OCI-LY1 (cell line): ENCODE measurements around the gene GALNT13.

Experiments used
- H2AFZ ChIP-seq: fragments of 200-600 bp; sonication (generic), shearing (Covaris generic); 2 replicates; pipeline ENCODE4 v1.6.0; 2014; ENCODE audit warnings: antibody characterized with exemption, mild to moderate bottlenecking, low read length
- H3F3A ChIP-seq: fragments of 200-600 bp; sonication (generic), shearing (Covaris generic); 2 replicates; pipeline ENCODE4 v1.6.0; 2014; ENCODE audit warnings: mild to moderate bottlenecking, antibody characterized with exemption, low read length, moderate library complexity; ENCODE audit not compliant: insufficient read depth
- H3K27ac ChIP-seq: fragments of 200-600 bp; sonication (generic); 2 replicates; pipeline ENCODE4 v1.5.1; 2014; ENCODE audit warnings: low read length, mixed run types, mild to moderate bottlenecking, low read depth; ENCODE audit not compliant: poor library complexity, severe bottlenecking
- H3K27me3 ChIP-seq: fragments of 200-600 bp; sonication (generic); 2 replicates; pipeline ENCODE4 v1.6.0; 2014; ENCODE audit warnings: antibody characterized with exemption, mild to moderate bottlenecking, low read length, moderate library complexity; ENCODE audit not compliant: insufficient read depth
- H3K36me3 ChIP-seq: fragments of 200-600 bp; sonication (generic); 2 replicates; pipeline ENCODE4 v1.6.1; 2014; ENCODE audit warnings: mild to moderate bottlenecking, antibody characterized with exemption, low read length, moderate library complexity, mixed read lengths; ENCODE audit not compliant: insufficient read depth
- H3K4me1 ChIP-seq: fragments of 200-600 bp; sonication (generic); 2 replicates; pipeline ENCODE4 v1.5.1; 2014; ENCODE audit warnings: mild to moderate bottlenecking, low read length, moderate library complexity; ENCODE audit not compliant: insufficient read depth, severe bottlenecking
- H3K4me2 ChIP-seq: fragments of 200-600 bp; sonication (generic), shearing (Covaris generic); 2 replicates; pipeline ENCODE4 v1.6.1; 2014; ENCODE audit warnings: low read length
- H3K4me3 ChIP-seq: fragments of 200-600 bp; sonication (generic); 2 replicates; pipeline ENCODE4 v1.5.1; 2014; ENCODE audit warnings: low read length, low read depth, mild to moderate bottlenecking, mixed read lengths; ENCODE audit not compliant: poor library complexity, severe bottlenecking
- H3K79me2 ChIP-seq: fragments of 200-600 bp; shearing (Covaris generic); 2 replicates; pipeline ENCODE4 v1.6.1; 2016; ENCODE audit warnings: mixed run types, low read length, mixed read lengths; ENCODE audit not compliant: insufficient read depth
- H3K9ac ChIP-seq: fragments of 200-600 bp; sonication (generic), shearing (Covaris generic); 2 replicates; pipeline ENCODE4 v1.6.1; 2014; ENCODE audit warnings: mild to moderate bottlenecking, low read length, mixed read lengths
- H3K9me2 ChIP-seq: fragments of 200-600 bp; sonication (generic), shearing (Covaris generic); 2 replicates; pipeline ENCODE4 v1.6.1; 2014; ENCODE audit warnings: low read depth, mild to moderate bottlenecking, low read length, mixed read lengths
- H3K9me3 ChIP-seq: fragments of 200-600 bp; shearing (Covaris generic); 2 replicates; pipeline ENCODE4 v1.6.1; 2014; ENCODE audit warnings: low read length, mixed read lengths
- H4K20me1 ChIP-seq: fragments of 200-600 bp; sonication (generic), shearing (Covaris generic); 2 replicates; pipeline ENCODE4 v1.6.0; 2016; ENCODE audit warnings: mild to moderate bottlenecking, low read length; ENCODE audit not compliant: insufficient read depth
- EZH2 ChIP-seq: fragments of 200-600 bp; sonication (generic), shearing (Covaris generic); IDR thresholded peaks from 2 replicates; pipeline ENCODE4 v1.8.0; 2017; ENCODE audit warnings: borderline replicate concordance, mixed run types, mild to moderate bottlenecking, antibody characterized with exemption, low read length, moderate library complexity, mixed read lengths
- TF ChIP-seq, protein P1 (sequence below): fragments of 200-600 bp; sonication (generic), shearing (Covaris generic); IDR thresholded peaks from 2 replicates; pipeline ENCODE4 v1.5.1; 2017; ENCODE audit warnings: mild to moderate bottlenecking, antibody characterized with exemption, low read length, moderate library complexity, mixed read lengths

GALNT13 gene

DNA sequence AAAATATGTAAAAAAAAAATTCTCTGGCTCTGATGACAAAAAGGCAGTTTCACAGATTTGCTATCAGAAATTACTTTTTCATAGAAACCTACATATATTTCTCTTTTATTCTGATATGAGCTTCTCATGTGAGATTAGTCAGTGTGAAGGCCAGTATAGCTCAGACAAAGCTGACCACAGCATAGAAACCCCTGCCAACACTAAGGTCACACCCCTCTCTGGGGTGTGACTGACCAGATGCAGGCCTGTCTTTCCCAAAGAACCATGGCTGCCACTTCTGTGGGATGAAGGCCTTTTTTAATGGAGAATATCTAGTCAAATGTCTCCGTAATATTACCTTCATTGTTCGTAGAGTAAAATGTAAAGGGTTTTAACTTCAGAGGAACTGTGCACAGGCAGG, 496.4 kb downstream of the GALNT13 start:
- no peaks in the 10 kb centered on the region for H3K79me2 ChIP-seq
- TF ChIP-seq, protein P1, sequence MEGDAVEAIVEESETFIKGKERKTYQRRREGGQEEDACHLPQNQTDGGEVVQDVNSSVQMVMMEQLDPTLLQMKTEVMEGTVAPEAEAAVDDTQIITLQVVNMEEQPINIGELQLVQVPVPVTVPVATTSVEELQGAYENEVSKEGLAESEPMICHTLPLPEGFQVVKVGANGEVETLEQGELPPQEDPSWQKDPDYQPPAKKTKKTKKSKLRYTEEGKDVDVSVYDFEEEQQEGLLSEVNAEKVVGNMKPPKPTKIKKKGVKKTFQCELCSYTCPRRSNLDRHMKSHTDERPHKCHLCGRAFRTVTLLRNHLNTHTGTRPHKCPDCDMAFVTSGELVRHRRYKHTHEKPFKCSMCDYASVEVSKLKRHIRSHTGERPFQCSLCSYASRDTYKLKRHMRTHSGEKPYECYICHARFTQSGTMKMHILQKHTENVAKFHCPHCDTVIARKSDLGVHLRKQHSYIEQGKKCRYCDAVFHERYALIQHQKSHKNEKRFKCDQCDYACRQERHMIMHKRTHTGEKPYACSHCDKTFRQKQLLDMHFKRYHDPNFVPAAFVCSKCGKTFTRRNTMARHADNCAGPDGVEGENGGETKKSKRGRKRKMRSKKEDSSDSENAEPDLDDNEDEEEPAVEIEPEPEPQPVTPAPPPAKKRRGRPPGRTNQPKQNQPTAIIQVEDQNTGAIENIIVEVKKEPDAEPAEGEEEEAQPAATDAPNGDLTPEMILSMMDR, result no peak
- no peak overlapping the region for H3K9ac ChIP-seq
- H3K36me3 ChIP-seq, result no peaks in the 10 kb centered on the region
- H4K20me1 ChIP-seq, result no peaks in the 10 kb centered on the region
- H2AFZ ChIP-seq, result no peak overlapping the region
- no peaks in the 10 kb centered on the region for H3K4me1 ChIP-seq
- no peaks in the 10 kb centered on the region for H3K9me3 ChIP-seq
- H3F3A ChIP-seq, result no peaks in the 10 kb centered on the region
- no peaks in the 10 kb centered on the region for H3K27me3 ChIP-seq
- H3K9me2 ChIP-seq, result no peaks in the 10 kb centered on the region
- no peak overlapping the region for H3K4me2 ChIP-seq
- H3K4me3 ChIP-seq, result no peak overlapping the region
- H3K27ac ChIP-seq, result no peak overlapping the region

DNA sequence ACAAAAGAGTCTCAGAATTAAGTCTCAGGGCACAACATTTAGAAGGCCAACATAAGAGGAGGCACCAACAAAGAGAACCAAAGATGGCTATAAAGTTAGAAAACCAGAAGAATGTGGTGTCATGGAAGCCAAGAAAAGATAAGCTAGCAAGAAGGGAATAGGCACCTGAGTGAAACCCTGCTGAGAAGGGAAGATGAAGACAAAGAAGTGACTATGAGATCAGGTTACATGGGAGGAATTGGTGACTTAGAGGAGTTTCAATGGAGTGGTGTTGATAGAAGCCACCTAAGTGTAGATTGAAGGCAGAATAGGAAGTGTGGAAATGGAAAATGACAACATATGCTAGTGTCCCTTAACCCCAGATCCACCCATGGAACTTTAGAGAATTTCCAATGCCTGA, 499.2 kb downstream of the GALNT13 start:
- Histone ChIP-seq H3K9ac (no peak overlapping the region), H4K20me1 (no peaks in the 10 kb centered on the region), H3F3A (no peaks in the 10 kb centered on the region), H3K27me3 (no peaks in the 10 kb centered on the region), H3K4me1 (no peaks in the 10 kb centered on the region), H3K27ac (no peak overlapping the region), H3K4me2 (no peak overlapping the region), H3K9me2 (no peaks in the 10 kb centered on the region), H3K9me3 (no peaks in the 10 kb centered on the region), H3K79me2 (no peaks in the 10 kb centered on the region), H3K4me3 (no peak overlapping the region), H2AFZ (no peak overlapping the region), H3K36me3 (no peaks in the 10 kb centered on the region)
- TF ChIP-seq, protein P1, result no peak
- no peak for TF ChIP-seq EZH2

DNA sequence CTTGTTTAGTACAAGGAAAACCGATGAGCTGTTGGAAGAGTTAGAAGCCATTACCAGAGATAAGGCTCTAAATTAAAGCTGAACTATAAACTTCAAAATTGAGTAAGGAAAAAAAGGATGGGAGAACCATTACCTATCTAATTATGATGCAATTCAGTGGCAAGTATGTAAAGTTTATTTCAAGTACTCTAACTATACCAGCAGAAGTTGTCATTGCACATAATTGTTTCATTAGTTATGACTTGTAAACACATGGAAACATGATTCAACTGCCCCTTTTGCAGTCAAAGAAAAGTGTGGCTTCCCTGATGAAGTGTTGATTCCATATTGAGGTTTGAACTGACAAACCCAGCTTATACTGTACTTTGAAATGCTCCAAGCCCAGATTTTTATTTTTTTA, 502.7 kb downstream of the GALNT13 start:
- H3K4me3 ChIP-seq, result no peak overlapping the region
- TF ChIP-seq EZH2, result no peak
- TF ChIP-seq, protein P1, result no peak
- no peaks in the 10 kb centered on the region for H3K27me3 ChIP-seq

More for the DNA sequence above, 502.7 kb downstream of the GALNT13 start:
- no peak overlapping the region for H3K4me2 ChIP-seq
- no peaks in the 10 kb centered on the region for H3F3A ChIP-seq
- H3K9ac ChIP-seq, result no peak overlapping the region
- H3K27ac ChIP-seq, result no peak overlapping the region
- no peaks in the 10 kb centered on the region for H4K20me1 ChIP-seq
- no peaks in the 10 kb centered on the region for H3K36me3 ChIP-seq
- H3K9me2 ChIP-seq, result no peaks in the 10 kb centered on the region
- no peaks in the 10 kb centered on the region for H3K79me2 ChIP-seq
- H3K9me3 ChIP-seq, result no peaks in the 10 kb centered on the region
- H2AFZ ChIP-seq, result no peak overlapping the region
- H3K4me1 ChIP-seq, result no peaks in the 10 kb centered on the region
